ENCODE data around the gene ZNF438. TPM values are rescaled to one million over a fixed set of nuclear protein-coding genes. Genes with fewer than 3 reads are reported as not detected.
A peak's percentile ranks its signal among the peaks of the same experiment; 100 is the strongest.

The ZNF438 gene
- polyA plus RNA-seq, 12 donors: 12.7 to 19.7 (median 15.1) TPM; not detected in 1

DNA sequence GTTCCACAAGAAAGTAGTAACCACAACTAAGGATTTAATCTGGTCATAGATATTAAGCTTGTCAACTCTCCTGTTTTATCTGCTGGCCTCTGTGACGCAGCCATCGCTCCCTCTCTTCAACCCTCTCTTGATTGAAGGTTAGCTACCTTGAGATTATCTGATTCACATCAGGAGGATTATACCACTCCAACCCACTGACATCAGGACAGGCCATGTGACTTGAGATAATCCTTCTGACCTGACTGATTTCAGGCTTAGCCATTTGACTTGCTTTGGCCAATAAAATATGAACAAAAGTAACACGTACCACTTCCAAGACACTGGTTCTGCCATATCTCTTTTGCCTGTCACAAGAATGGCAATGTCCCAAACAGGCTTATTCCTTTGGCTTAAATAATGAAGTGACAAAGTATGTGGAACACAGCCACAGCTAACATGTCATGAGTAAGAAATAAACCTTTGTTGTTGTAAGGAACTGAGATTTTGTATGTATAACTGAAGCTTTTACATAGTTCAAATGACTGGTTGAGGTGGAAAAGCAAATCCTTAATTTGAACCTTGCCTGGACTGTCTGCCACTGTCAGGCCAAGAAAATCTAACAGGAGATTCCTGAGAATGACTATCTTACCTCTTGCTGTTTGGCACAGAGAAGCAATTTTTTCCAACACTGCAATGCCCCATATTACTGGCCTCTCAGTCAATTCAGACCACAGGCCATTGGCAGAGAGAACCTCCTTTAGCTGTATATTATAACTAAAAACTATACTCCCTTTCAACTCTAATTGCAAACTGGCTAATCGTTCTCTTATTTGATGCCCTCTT is 13.9 kb downstream of the ZNF438 start:
- DNase-seq: no peak

DNA sequence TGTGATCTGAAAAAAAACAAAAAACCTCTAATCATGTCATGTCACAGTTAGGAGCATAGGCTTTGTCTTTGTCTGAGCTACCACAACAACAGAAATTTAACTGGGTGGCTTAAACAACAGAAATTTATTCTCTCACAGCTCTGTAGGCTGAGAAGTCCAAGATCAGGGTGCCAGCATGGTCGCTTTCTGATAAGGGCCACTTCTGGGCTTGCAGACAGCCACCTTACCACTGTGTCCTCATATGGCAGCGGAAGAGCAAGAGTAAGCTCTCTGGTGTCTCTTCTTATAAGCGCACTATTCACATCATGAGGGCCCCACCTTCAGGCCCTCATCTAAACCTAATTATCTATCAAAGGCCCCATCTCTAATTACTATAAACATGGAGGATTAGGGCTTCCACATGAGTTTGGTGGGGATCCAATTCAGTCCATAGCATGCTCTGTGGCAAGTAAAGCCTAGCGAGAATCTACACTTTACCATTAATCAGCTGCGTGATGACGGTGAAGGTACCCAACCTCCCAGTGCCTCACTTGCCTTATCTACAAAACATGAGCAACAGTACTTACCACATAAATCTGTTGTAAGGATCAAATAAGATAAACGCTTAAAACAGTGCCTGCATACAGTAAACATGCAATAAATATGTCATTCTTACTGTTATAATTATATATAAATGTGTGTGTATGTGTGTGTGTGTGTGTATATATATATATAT is 17.3 kb downstream of the ZNF438 start:
- no peak for DNase-seq

DNA sequence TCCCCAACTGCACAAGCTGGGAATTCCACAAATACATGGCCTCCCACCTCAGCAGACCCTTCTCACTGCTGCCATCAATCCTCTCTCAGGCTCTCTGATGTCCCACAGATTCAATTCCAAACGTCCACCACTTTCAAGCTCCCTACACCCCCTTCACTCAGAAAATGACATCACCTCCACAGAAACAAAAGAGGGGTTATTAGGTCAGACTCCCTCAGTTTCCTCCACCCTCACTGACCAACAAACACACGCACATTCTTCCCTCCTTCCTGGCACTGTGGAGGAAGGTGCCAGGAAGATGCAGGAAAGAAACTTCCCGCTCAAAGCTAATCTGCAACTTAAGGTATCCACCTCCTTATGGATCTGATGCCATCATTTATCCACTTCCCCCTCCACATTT is 18.3 kb downstream of the ZNF438 start:
- no peak for DNase-seq

DNA sequence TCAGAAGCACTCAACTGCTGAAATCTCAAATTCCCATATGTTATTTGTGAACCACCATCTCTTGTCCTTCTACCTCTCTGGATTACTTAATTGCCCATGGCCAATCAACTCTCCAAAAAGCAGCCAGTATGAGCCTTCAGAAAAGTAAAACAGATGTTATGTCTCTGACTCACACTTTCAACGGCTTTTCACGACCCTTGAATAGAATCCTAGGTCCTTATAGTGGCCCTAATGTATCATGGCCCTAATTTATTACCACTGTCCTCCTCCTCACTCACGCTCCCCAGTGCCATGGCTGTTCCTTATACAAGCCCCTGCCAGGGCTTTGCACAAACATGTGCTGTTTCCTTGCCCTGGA is 20.0 kb downstream of the ZNF438 start:
- no peak for DNase-seq

DNA sequence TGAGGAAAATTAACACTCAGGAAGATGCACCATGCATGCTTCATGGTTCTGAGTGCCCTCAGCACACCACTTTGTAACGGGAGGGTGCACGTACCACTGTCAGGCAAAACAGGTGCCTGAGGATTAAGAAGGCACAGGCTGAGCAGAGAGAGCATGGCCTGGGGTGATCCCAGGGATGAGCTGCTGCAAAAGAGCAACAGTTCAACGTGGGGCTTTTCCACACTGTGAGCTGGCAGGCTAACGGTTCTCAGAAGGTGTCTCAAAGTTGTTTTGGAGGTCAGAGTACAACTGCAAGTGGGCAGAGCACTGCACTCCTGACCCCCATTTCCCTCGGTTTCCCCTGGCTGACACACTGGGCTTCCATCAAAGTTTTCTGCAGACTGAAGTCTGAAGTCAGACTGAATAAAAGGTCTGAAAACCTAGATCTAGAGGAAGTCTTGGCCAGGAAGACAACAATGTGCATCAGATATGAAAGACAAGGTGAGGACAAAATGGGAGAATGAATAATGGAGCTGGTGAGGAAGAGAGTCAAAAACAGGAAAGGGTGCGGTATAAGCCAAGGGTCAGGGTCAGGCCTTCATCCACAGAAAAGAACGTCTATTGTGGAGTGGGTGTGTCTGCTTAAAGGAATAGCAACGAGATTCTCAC is 20.5 kb downstream of the ZNF438 start:
- DNase-seq: no peak

DNA sequence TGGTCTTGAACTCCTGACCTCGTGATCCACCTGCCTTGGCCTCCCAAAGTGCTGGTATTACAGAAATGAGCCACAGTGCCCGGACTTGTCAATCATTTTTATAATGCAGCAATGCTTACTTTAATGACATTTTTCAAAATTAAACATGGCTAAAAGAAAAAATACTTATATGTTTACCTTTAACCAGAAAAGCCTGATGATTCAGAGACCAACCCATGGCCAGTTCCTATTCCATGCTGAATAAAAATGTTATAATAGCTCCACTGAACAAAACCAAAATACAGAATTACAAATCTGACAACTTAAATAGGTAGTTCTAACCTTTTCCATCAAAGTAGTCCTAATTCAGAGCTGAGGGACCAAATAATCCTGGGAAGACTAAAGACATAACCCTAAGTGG is 21.6 kb downstream of the ZNF438 start:
- DNase-seq: no peak

DNA sequence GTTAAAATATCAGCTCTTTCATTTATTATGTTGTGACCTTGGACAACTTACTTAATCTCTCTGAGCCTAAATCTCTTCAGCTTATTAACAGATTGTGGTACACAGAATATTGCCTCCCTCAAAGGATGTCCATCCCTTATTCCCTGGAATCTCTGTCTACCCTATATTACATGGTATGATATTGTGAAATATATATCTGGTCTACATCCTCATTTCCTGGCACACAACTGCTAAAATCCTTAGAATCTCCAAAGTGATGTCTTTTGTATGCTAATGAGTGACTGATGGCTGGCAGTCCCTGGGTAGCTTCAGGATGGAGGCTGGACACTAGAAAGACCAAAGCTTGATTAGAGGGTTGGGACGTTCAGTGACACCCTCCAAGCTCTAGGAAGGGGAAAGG is 25.8 kb downstream of the ZNF438 start:
- DNase-seq: no peak

DNA sequence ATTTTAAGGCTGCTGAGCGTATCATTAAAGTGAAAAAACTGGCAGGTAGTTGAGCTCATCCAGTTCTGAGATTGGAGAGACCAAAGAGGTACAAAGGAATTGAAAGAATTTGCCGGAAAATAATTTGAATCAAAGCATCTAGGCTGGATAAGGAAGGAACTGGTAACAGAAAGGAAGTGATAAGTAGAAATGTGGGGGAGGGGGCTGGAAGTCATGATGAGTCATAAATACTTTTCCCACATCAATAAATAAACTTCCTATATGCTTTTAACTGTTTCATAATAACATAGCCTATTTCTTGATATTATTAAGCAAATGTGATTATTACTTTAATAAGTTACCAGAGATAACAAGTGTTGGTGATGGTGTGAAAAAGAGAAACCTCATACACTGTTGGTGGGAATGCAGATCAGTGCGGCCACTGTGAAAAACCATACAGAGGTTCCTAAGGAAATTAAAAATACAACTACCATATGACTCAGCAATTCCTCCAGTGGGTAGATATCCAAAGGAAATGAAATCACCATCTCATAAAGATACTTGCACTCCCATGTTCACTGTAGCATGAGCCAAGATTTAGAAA is 27.0 kb downstream of the ZNF438 start:
- DNase-seq: no peak

DNA sequence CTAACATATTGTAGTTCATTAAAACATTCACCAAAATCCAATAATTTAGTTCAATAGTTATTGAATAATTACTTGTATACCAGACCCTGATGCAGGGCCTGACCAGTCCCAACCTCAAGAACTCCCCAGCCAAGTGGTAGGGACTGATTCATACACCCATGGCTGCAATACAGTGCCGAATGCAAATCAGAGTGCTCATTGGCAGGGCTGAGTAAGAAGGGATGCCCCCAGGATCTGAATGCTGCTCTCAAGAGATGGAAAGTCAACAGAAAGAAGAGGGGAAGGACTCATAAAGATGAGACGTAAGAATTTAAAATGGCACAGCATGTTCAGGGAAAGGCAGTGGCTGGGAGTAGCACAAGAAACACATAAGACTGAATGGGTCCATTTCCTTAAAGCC is 29.9 kb downstream of the ZNF438 start:
- DNase-seq: no peak

DNA sequence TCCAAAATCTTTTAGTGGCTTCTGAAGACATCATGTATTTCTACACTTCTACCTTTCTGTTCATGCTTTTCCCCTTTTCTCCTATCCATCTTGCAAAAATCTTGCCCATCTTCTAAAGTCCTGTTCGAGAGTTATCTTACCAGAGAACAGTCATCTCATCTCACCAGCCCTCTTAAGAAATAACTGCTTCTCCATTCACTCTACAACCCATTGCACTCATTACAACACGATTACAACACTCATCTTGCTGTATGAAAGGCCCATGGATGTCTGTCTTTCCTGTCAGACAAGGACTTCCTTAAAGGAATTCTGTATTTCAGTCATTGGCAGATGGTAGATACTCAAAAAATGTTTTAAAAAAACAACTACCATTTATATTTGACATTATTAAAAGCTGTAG is 30.8 kb downstream of the ZNF438 start:
- no peak for DNase-seq

DNA sequence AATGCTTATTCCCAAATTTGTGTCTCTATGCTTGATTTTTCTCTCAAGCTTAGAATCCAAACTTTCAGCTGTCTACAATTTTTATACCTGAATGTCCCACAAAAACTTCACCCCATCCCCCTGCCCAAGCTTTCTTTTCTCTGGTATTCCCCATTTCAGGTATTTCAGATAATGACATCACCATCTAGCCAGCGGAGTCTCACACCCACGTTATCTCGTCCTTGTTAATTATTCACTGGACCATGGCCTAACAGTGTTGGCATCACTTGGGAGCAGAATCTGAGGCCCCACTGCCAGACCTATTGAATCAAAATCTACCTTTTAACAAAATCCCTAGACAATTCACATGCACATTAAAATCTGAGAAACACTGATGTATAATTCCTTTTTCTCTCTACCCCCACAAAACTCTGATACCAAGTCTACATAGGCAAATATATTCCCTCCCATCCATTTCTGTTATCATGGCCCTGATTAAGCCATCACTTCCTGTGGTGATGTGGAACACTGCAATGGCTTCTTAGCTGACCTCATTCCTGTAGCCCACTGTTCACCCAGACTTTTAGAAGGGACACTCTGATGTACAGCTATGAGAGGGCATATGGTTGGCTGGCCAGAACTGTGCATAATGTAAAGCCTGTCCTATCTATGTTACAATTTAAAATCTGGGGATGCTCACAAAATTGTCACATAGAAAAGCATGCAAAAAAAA is 31.4 kb downstream of the ZNF438 start:
- no peak for DNase-seq

DNA sequence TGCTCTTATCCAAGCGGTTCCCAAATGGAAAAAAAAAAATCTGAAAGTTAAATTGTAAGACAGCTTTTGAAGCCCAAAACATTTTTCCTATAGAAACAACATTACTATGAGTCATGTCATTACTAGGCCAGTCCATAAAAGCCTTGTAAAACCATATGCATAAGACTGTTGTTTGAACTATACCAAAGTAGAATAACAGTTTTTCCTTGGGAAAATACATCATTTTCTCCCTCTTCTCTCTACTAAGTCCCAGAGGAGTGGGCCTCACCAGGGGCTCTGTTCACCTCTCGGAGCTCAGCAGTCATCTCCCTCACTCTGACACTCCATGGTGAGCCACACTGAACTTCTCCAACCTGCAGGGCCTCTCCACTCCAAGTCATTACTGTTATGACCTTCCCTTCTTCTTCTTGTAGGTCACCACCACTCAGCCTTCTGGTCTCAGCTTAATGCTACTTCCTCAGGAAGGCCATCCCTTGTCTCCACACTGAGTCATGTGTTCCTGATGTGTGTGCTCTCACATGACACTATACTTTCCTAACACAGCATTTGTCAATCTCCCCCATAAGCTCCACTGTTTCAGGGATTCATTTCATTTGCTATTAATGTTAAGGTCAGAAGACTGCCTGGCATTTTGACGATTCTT is 32.5 kb downstream of the ZNF438 start:
- peak; percentile 43 for DNase-seq

DNA sequence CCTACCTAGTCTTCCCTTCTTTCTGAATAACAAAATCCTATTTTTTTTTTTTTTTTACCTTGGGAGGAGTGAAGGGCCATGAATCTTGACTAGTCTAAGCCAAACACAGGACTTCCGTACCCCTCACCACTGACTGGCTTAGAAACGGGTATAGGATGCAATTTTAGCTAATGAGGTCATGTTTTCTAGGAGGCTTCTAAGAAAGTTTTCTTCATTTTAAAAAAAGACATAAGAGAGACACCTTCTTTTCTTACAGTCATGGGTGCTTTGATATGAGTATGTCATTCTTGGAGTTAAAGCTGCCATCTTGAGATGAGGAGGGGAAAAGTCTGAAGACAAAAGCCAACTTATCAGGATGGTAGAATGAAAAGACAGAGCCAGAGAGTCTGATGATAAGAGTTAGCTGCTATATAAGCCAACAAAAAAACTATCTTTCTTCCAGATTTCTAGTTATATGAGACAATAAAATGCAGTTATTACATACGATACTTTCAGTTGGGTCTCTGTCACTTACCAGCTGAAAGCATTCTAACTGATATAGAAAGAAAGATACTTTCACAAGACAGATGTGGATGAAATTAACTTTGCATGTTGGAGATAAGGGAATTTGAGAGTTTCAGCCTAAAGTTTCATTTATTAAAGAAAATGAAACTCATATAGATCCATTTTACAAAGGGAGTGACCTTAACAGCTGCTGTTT is 34.0 kb downstream of the ZNF438 start:
- DNase-seq: peak; percentile 14

DNA sequence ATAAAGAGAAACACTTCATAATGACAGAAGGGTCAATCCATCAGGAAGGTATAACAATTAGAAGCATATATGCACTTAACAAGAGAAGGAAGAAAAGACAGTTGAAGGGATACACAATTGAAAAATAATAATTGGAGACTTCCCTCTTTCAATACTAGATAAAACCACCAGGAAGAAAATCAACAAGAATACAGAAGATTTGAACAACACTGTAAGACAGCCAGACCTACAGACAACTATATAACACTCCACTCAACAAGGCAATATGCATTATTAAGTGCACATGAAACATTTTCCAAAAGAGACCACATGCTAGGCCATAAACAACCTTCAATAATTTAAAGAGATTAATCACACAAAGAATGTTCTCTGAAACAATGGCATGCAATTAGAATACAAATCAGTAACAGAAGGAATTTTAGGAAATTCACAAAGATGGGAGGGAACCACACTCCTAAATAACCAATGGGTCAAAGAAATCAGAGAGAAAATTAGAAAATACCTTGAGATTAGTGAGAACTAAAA is 35.1 kb downstream of the ZNF438 start:
- no peak for DNase-seq

DNA sequence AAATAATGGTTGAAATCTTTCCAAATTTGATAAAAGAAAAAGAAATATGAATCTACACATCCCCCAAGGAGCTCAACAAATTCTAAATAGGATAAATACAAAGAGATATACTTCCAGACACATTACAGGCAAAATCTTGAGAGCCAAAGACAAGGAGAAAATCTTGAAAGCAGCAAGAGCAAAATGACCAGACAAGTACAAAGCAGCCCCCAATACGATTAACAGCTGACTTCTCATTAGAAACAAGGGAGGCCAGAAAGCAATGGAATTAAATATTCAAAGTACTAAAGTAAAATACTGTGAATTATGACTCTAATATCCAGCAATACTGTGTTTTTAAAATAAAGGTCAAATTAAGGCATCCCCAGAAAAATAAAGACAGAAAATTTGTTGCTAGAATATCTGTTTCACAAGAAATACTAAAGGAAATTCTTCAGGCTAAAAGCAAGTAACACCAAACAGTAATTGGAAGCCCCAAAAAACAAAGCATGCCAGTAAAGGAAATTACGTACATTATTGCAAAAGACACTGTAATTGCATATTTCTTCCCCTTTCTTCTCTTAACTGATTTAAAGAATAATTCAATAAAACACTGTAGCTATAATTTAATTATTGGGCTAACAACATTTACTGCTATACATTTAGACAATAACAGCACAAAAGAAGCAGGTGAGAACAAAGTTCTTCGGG is 36.4 kb downstream of the ZNF438 start:
- no peak for DNase-seq

DNA sequence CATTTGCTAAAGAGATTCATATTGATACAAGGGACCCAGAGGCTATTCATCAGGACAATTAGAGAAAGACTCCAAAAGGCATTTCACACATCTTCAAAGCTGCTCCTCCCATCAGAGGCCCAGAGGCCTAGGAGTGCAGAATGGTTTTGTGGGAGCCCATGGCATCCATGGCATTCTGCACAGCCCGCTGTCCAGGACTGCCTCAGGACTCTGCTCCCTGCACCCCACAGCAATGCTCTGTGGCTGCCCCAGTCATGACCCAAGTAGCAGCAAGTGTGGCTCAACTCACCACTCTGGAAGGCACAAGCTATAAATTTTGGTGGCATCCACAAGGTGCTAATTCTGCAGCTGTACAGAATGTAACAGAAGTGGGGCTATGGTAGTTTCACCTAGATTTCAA is 38.5 kb downstream of the ZNF438 start:
- DNase-seq: no peak

DNA sequence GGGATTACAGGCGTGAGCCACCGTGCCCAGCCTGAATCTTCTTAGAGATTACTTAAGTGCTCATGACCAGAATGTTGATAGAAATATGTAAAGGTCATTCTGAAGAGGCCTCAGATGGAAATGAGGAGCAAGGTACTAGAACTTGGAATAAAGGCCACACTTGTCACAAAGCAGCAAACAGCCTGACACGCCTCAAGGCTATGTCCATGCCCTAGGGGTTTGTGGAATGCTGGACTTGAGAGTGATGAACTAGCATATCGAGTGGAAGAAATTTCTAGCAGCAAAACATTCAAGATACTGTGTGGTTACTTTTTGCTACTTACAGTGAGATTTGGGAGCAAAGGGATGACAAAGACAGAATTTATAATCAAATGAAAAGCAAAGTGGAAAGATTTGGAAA is 39.0 kb downstream of the ZNF438 start:
- no peak for DNase-seq

DNA sequence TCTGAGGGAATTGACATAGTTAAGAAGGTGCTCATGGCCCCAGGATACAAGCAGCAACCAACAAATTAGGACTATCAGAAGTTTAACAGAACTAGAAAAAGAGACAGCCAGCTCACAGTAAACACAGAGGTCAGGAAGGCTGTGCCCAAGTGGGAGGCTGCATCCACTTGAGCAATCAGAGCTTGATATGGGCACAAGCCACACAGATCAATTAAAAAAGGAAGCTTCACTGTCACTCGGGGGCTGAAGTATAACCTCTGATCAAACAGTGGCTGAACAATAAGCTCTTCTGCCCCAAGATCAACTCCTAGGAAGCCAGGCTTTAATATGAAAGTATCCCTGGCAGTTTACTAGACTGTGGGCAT is 40.0 kb downstream of the ZNF438 start:
- DNase-seq: no peak

DNA sequence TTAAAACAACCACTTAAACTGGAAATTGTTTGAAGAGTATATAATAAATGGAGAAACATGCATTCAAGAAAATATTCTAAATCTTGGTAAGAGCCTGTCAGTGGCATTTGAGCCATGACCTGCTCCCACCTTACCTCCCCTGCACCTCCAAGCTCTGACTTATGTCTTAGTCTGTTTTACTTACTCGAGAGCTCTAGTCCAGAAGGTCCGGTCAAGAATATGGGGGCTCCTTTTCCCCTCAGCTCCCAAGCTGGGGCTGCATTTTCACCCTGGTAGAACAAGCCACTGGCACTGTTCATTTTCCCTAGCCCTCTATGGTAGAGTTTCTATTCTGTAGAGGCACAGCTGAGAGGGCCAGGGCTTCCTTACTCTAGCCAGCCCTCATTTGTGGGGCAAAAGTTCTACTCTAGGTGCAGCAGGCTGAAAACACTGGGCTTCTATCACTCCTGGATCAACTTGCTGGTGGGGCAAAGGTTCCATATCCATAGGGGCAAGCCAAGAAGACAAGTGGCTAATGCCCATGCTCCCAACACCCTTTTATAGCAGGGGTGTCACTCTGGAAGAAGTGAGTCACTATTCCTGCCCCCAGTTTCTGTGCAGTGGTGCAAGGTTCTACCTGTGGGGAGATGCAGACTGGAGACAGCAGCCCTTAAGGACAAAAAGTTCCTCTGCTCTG is 40.6 kb downstream of the ZNF438 start:
- no peak for DNase-seq
